GM19193 (cell line): ENCODE results near the gene CDCA3.

ENCODE experiments used
- POLR2A ChIP-seq: IDR thresholded peaks from 4 replicates; pipeline ENCODE4 v1.6.1; 2011; ENCODE audit not compliant: insufficient read depth, insufficient read length; ENCODE audit errors: extremely low read depth

The CDCA3 gene

GRCh38 chr12:6840330-6840729 lies 10.8 kb downstream of the CDCA3 start:
- no peak for TF ChIP-seq POLR2A

GRCh38 chr12:6839482-6840201 lies 11.4 kb downstream of the CDCA3 start:
- TF ChIP-seq POLR2A = peak; percentile 56

- TF ChIP-seq POLR2A = no peak
Observed at GRCh38 chr12:6838854-6839253, 12.2 kb downstream of the CDCA3 start.

- no peak for TF ChIP-seq POLR2A
Observed at GRCh38 chr12:6837370-6838060, 13.6 kb downstream of the CDCA3 start.

- no peak for TF ChIP-seq POLR2A
Observed at GRCh38 chr12:6836851-6837250, 14.2 kb downstream of the CDCA3 start.

- no peak for TF ChIP-seq POLR2A
Observed at GRCh38 chr12:6834873-6835272, 16.2 kb downstream of the CDCA3 start.

GRCh38 chr12:6834254-6834653 lies 16.8 kb downstream of the CDCA3 start:
- TF ChIP-seq POLR2A = no peak

- no peak for TF ChIP-seq POLR2A
Observed at GRCh38 chr12:6833189-6833890, 17.7 kb downstream of the CDCA3 start.

- TF ChIP-seq POLR2A = no peak
Observed at GRCh38 chr12:6832125-6832524, 19.0 kb downstream of the CDCA3 start.

- TF ChIP-seq POLR2A = no peak
Observed at GRCh38 chr12:6831450-6831995, 19.6 kb downstream of the CDCA3 start.

- TF ChIP-seq POLR2A = no peak
Observed at GRCh38 chr12:6830999-6831398, 20.1 kb downstream of the CDCA3 start.

- TF ChIP-seq POLR2A = no peak
Observed at GRCh38 chr12:6830286-6830890, 20.7 kb downstream of the CDCA3 start.

GRCh38 chr12:6829536-6830220 lies 21.4 kb downstream of the CDCA3 start:
- TF ChIP-seq POLR2A = no peak

- TF ChIP-seq POLR2A = no peak
Observed at GRCh38 chr12:6828781-6829535, 22.1 kb downstream of the CDCA3 start.
